Central memory CD8-positive, alpha-beta T cell (primary cell): Measurements from ENCODE around the gene SPATS2L.

Source experiments
- ATAC-seq: fragments of 150-1000 bp; cut with Tn5 transposase; replicated peaks from 2 replicates; pipeline ENCODE4 v1.10.0; 2022; ENCODE audit warnings: mild to moderate bottlenecking, moderate FRiP score, moderate number of reproducible peaks; ENCODE audit not compliant: poor library complexity, severe bottlenecking; ENCODE audit errors: extremely low read depth
- DNase-seq, 2 donors: peaks; one replicate each; pipeline ENCODE4 v3.0.0; 2021; ENCODE audit warnings: low spot score in 2 of 2
- H3K27ac Mint-ChIP-seq: one replicate; pipeline ENCODE4 v1.8.0; 2022; ENCODE audit warnings: low read depth, mild to moderate bottlenecking, moderate library complexity, mixed read lengths
- H3K27me3 Mint-ChIP-seq: one replicate; pipeline ENCODE4 v1.8.0; 2022; ENCODE audit warnings: mixed read lengths
- H3K36me3 Mint-ChIP-seq: one replicate; pipeline ENCODE4 v1.8.0; 2022; ENCODE audit warnings: mild to moderate bottlenecking, moderate library complexity, mixed read lengths; ENCODE audit not compliant: insufficient read depth
- H3K4me1 Mint-ChIP-seq: one replicate; pipeline ENCODE4 v1.8.0; 2022; ENCODE audit warnings: mixed read lengths
- H3K4me3 Mint-ChIP-seq: one replicate; pipeline ENCODE4 v1.8.0; 2022; ENCODE audit warnings: mild to moderate bottlenecking, moderate library complexity, mixed read lengths
- H3K9me3 Mint-ChIP-seq: one replicate; pipeline ENCODE4 v1.8.0; 2022; ENCODE audit warnings: mixed read lengths

The SPATS2L gene

GRCh38 chr2:200349868-200350267 lies 43.4 kb downstream of the SPATS2L start:
- H3K36me3 Mint-ChIP-seq, result peaks cover 2% of the 10 kb centered on the region
- DNase-seq, result no peak
- ATAC-seq, result no peak

GRCh38 chr2:200350850-200351285 lies 44.4 kb downstream of the SPATS2L start:
- no peak overlapping the region for H3K4me3 Mint-ChIP-seq
- H3K36me3 Mint-ChIP-seq, result peaks cover 2% of the 10 kb centered on the region
- H3K27ac Mint-ChIP-seq, result no peak overlapping the region
- ATAC-seq (no peak), DNase-seq (no peak)
- H3K4me1 Mint-ChIP-seq, result no peaks in the 10 kb centered on the region
- no peaks in the 10 kb centered on the region for H3K9me3 Mint-ChIP-seq
- no peaks in the 10 kb centered on the region for H3K27me3 Mint-ChIP-seq

More at GRCh38 chr2:200349868-200350267, 43.4 kb downstream of the SPATS2L start:
- no peaks in the 10 kb centered on the region for H3K27me3 Mint-ChIP-seq
- no peaks in the 10 kb centered on the region for H3K9me3 Mint-ChIP-seq
- no peak overlapping the region for H3K4me3 Mint-ChIP-seq
- no peak overlapping the region for H3K27ac Mint-ChIP-seq
- no peaks in the 10 kb centered on the region for H3K4me1 Mint-ChIP-seq

- ATAC-seq (no peak), DNase-seq (no peak)
- Mint-ChIP-seq H3K27me3 (no peaks in the 10 kb centered on the region), H3K36me3 (peaks cover 5% of the 10 kb centered on the region), H3K27ac (no peak overlapping the region), H3K4me3 (no peak overlapping the region), H3K4me1 (no peaks in the 10 kb centered on the region), H3K9me3 (no peaks in the 10 kb centered on the region)
These were observed 45.3 kb downstream of the SPATS2L start for GRCh38 chr2:200351815-200352214.

- Mint-ChIP-seq H3K9me3 (no peaks in the 10 kb centered on the region), H3K27me3 (no peaks in the 10 kb centered on the region), H3K36me3 (peaks cover 5% of the 10 kb centered on the region), H3K27ac (no peak overlapping the region), H3K4me1 (no peaks in the 10 kb centered on the region), H3K4me3 (no peak overlapping the region)
- ATAC-seq, result no peak
- no peak for DNase-seq
These were observed 46.1 kb downstream of the SPATS2L start for GRCh38 chr2:200352636-200353035.

- Mint-ChIP-seq H3K27ac (no peak overlapping the region), H3K4me3 (no peak overlapping the region), H3K9me3 (no peaks in the 10 kb centered on the region), H3K27me3 (no peaks in the 10 kb centered on the region), H3K4me1 (no peaks in the 10 kb centered on the region), H3K36me3 (peaks cover 5% of the 10 kb centered on the region)
- no peak for ATAC-seq
- no peak for DNase-seq
These were observed 46.6 kb downstream of the SPATS2L start for GRCh38 chr2:200353120-200353519.

GRCh38 chr2:200353874-200354273 lies 47.4 kb downstream of the SPATS2L start:
- Mint-ChIP-seq H3K9me3 (no peaks in the 10 kb centered on the region), H3K27ac (no peak overlapping the region), H3K4me3 (no peak overlapping the region), H3K36me3 (peaks cover 5% of the 10 kb centered on the region), H3K4me1 (no peaks in the 10 kb centered on the region), H3K27me3 (no peaks in the 10 kb centered on the region)
- ATAC-seq, result no peak
- no peak for DNase-seq

GRCh38 chr2:200354833-200355751 lies 48.6 kb downstream of the SPATS2L start:
- Mint-ChIP-seq H3K36me3 (peaks cover 2% of the 10 kb centered on the region), H3K27me3 (no peaks in the 10 kb centered on the region), H3K27ac (peak overlapping the region; percentile 33), H3K4me1 (no peaks in the 10 kb centered on the region), H3K4me3 (no peak overlapping the region), H3K9me3 (no peaks in the 10 kb centered on the region)
- DNase-seq (no peak), ATAC-seq (no peak)

- H3K36me3 Mint-ChIP-seq, result peaks cover 2% of the 10 kb centered on the region
- DNase-seq, result no peak
- no peaks in the 10 kb centered on the region for H3K9me3 Mint-ChIP-seq
- no peak for ATAC-seq
- no peaks in the 10 kb centered on the region for H3K27me3 Mint-ChIP-seq
- H3K27ac Mint-ChIP-seq, result no peak overlapping the region
- no peak overlapping the region for H3K4me3 Mint-ChIP-seq
- H3K4me1 Mint-ChIP-seq, result no peaks in the 10 kb centered on the region
These were observed 49.8 kb downstream of the SPATS2L start for GRCh38 chr2:200356321-200356720.

GRCh38 chr2:200356857-200357384 lies 50.4 kb downstream of the SPATS2L start:
- Mint-ChIP-seq H3K9me3 (no peaks in the 10 kb centered on the region), H3K36me3 (peaks cover 2% of the 10 kb centered on the region), H3K27me3 (no peaks in the 10 kb centered on the region), H3K4me3 (no peak overlapping the region), H3K27ac (no peak overlapping the region), H3K4me1 (no peaks in the 10 kb centered on the region)
- no peak for DNase-seq
- no peak for ATAC-seq

GRCh38 chr2:200357845-200358244 lies 51.4 kb downstream of the SPATS2L start:
- Mint-ChIP-seq H3K36me3 (peaks cover 2% of the 10 kb centered on the region), H3K4me3 (no peak overlapping the region), H3K4me1 (no peaks in the 10 kb centered on the region), H3K9me3 (no peaks in the 10 kb centered on the region), H3K27ac (no peak overlapping the region), H3K27me3 (no peaks in the 10 kb centered on the region)
- DNase-seq (no peak), ATAC-seq (no peak)

GRCh38 chr2:200359552-200359951 lies 53.1 kb downstream of the SPATS2L start:
- no peak overlapping the region for H3K4me3 Mint-ChIP-seq
- H3K27ac Mint-ChIP-seq, result no peak overlapping the region
- peaks cover 2% of the 10 kb centered on the region for H3K36me3 Mint-ChIP-seq
- no peak for DNase-seq
- H3K9me3 Mint-ChIP-seq, result no peaks in the 10 kb centered on the region
- H3K27me3 Mint-ChIP-seq, result no peaks in the 10 kb centered on the region
- ATAC-seq, result no peak
- H3K4me1 Mint-ChIP-seq, result no peaks in the 10 kb centered on the region

- Mint-ChIP-seq H3K9me3 (no peaks in the 10 kb centered on the region), H3K36me3 (peaks cover 2% of the 10 kb centered on the region), H3K27ac (no peak overlapping the region), H3K4me1 (no peaks in the 10 kb centered on the region), H3K27me3 (no peaks in the 10 kb centered on the region), H3K4me3 (no peak overlapping the region)
- DNase-seq, result no peak
- ATAC-seq, result no peak
These were observed 53.9 kb downstream of the SPATS2L start for GRCh38 chr2:200360364-200360763.
